Stimulated activated naive CD4-positive, alpha-beta T cell treated with Interleukin-2 at 50 U/mL for 16 hours (primary cell): Measurements from ENCODE around the gene TNNC1.

Experiments used
- DNase-seq: peaks from one replicate; lab custom pipeline; 2025; lab: John Stamatoyannopoulos, UW

Gene TNNC1

GRCh38 chr3:52453496-52454249, at the start of gene TNNC1:
Gene TNNC1 (minus strand): TSS chr3:52454041. CDS start chr3:52454015, 26 bp downstream.
- no peak for DNase-seq

GRCh38 chr3:52502808-52503350, 49.0 kb upstream of the TNNC1 start:
- no peak for DNase-seq

DNA sequence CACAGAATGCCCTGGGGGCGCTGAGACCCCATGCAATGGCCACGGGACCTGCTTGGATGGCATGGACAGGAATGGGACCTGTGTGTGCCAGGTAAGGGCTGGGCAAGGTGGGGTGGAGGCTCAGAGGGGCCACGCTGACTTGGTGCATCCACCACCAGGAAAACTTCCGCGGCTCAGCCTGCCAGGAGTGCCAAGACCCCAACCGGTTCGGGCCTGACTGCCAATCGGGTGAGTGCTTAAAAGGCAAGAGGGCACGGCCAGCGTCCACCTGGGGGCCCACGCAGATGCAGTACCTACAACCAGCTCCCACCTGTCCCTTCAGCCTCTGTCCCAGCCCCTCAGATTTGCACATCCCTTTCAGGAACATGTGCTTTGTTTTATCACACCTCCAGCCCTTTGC, 48.2 kb upstream of the TNNC1 start:
- no peak for DNase-seq

- no peak for DNase-seq
These were observed 47.2 kb upstream of the TNNC1 start for GRCh38 chr3:52501046-52501445.

DNA sequence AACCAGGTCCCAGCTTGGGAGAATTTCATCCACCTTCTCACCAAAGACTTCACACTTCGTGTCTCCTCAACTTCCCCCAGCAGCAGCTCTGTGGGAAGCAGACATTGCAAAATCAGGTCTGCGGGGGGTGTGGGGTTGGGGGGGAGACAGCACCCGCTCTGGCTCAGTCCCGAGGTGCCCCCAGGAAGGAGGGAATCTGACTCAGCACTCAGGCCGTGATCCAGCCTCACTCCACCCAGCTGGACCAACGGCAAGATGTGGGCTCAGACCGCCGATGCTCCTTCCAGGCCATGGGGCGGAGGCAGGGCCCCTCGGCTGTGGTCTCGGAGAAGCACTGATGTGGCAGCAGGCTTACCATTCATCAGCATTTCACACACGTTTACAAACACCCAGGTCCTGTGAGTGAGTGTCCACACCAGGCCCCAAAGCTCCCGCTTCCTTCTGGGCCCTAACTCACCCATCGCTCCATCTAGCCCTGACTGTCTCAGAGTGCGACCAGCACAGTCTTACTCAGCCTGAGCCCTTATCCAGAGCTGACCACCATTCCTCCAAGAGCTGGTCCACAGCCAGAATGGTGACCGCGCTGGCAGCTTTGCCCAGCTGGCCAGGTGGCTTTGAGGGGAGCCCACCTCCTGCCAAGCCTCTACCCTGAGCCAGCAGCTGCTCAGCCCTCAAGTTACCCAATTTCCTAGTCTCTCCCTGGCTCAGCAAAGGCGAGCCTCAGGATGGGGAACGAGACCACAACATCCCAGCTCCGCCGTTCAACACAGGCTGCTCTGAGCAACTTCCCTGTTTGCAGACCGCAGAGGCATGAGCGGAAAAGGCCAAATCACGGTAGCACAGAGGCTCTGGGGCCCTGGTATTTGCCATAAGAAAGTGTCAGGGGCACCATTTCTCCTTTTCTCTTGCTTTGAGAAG, 44.6 kb upstream of the TNNC1 start:
- no peak for DNase-seq

GRCh38 chr3:52495777-52496602, 42.1 kb upstream of the TNNC1 start:
- DNase-seq, result no peak

DNA sequence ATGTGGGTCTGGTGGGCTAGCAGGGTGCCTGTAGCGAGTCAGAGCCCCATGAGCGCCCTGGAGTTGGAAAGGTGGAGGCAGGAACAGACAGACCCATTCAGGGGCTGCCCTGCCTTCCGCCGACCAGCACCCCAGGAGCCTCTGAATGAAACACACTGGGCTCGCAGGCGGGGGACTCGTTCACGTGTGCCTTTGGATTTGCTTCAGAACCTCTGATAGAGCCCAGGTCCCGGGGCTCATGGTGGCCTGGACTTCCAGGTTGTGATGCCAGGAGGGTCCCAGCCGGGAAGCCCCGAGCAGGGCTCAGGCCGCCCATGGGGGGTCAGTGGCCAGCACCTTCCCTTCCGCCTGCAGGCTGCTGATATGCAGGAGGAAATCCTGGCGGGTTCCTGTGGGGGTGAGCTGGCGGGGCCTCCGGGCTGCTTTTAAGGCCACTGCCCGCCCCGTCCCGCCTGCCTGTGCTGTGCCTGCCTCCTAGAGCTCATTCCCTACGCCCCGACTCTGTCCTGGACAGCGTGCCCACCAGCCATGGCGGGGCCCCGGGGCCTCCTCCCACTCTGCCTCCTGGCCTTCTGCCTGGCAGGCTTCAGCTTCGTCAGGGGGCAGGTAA, 41.1 kb upstream of the TNNC1 start, which contains the start of gene STAB1:
TSS of gene STAB1 (plus strand) at position 453 of the 610 bp plus-strand sequence. CDS start at position 529, 76 bp downstream.
- no peak for DNase-seq

DNA sequence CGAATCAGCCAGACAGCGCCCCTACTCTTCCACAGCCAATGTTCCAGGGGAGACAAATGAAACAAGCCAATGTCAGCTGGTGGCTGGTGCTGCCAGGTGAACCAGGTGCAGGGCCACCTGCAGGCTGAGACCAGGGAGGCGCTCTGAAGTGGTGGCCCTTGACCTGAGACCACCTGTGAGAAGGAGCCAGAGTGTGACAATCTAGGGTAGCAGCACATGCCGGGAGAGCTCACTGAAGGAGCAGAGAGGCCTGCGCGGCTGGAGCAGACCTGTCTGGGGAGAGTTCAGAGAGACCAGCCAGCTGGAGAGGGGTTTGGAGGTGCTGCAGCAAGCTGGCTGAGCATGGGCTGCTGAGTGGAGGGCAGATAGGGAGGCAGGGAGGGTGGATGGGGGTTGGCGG, 40.6 kb upstream of the TNNC1 start:
- DNase-seq, result no peak

- no peak for DNase-seq
These were observed 39.6 kb upstream of the TNNC1 start for GRCh38 chr3:52493232-52494017.

GRCh38 chr3:52492059-52492458, 38.2 kb upstream of the TNNC1 start:
- no peak for DNase-seq

GRCh38 chr3:52490939-52491526, 37.2 kb upstream of the TNNC1 start:
- no peak for DNase-seq

- DNase-seq, result no peak
These were observed 36.4 kb upstream of the TNNC1 start for GRCh38 chr3:52490035-52490938.

DNA sequence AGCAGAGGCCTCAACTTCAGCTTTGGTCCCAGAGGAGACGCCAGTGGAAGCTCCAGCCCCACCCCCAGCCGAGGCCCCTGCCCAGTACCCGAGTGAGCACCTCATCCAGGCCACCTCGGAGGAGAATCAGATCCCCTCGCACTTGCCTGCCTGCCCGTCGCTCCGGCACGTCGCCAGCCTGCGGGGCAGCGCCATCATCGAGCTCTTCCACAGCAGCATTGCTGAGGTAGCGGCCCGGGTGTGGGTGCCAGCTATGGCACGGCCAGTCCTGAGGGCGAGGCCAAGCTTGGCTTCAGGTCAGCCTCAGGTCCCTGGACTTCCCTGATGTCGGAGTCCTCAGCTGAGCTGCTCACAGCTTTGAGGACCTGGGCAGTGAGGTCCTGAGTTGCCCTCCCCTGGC, 35.6 kb upstream of the TNNC1 start:
- no peak for DNase-seq

DNA sequence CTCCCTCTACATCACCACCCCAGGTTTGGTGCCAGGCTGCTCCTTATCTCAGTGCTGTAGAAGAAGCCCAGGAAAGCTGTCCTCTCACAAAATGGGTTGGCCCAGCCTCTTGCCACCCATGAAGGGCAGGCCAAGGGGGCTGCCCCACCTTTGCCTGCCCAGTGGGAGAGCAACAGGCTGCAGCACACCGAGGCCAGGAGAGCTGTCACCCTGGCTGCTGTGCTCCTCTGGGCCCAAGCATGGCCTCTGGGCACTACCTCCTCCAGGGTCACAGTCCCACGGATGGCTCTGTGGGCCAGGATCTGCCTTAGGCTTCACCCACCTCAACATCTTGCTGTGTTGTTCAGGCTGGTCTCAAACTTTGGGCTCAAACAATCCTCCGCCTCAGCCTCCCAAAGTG, 34.9 kb upstream of the TNNC1 start:
- no peak for DNase-seq

- DNase-seq, result no peak
These were observed 34.2 kb upstream of the TNNC1 start for GRCh38 chr3:52487788-52488691.

GRCh38 chr3:52487050-52487787, 33.4 kb upstream of the TNNC1 start:
- no peak for DNase-seq
